Right cardiac atrium (tissue), 5 donors: ENCODE measurements around the gene OR52W1. TPM values are rescaled to one million over a fixed set of nuclear protein-coding genes. Genes with fewer than 3 reads are reported as not detected.

Experiments used
- ATAC-seq, 2 donors: fragments of 200-7000 bp; cut with Tn5 transposase; one replicate each; pipeline versions ENCODE4 v1.8.0 to v1.9.1; 2020; ENCODE audit warnings: moderate library complexity in 2 of 2, mild to moderate bottlenecking in 1 of 2
- DNase-seq, 3 donors: peaks; one replicate each; pipeline ENCODE4 v3.0.0-alpha.2; 2020
- H3K27ac ChIP-seq: one replicate; pipeline ENCODE4 v1.5.1; 2013; ENCODE audit warnings: mild to moderate bottlenecking, low read length, control low read depth, moderate library complexity
- H3K27me3 ChIP-seq: one replicate; pipeline ENCODE4 v1.6.1; 2013; ENCODE audit not compliant: control insufficient read depth, insufficient read depth
- H3K4me1 ChIP-seq: one replicate; pipeline ENCODE4 v1.6.1; 2013; ENCODE audit warnings: low read length; ENCODE audit not compliant: control insufficient read depth, insufficient read depth
- H3K4me3 ChIP-seq: one replicate; pipeline ENCODE4 v1.5.1; 2013; ENCODE audit warnings: low read length, control low read depth
- H3K9me3 ChIP-seq: one replicate; pipeline ENCODE4 v1.6.1; 2013; ENCODE audit warnings: low read length; ENCODE audit not compliant: control insufficient read depth
- WGBS: extraction: QIAGEN DNeasy Blood & Tissue Kit; methylation state at CpG from one replicate; pipeline ENCODE4 v1.1.7; 2013; 5-methylcytosine and 5-hydroxymethylcytosine counted together
- intact Hi-C, 4 donors: fragments of 100-400 bp; cut with DNase I; formaldehyde crosslinking; loops; one replicate each; pipeline versions ENCODE4 v1.11.0 to v1.14.0; 2022 to 2023
- long read RNA-seq, 4 donors: library from polyadenylated mRNA; unstranded; transcript quantifications; one replicate each; pipeline ENCODE4 v2.0.0, GENCODE V29; 2020 to 2021
- polyA plus RNA-seq: library from polyadenylated mRNA; stranded (reverse); fragments of 200-250 nt; gene quantifications from one replicate; pipeline ENCODE4 v1.2.3, GENCODE V29; 2013
- total RNA-seq, 4 donors: library from RNA; stranded (reverse); fragmentation: NEBNext Ultra II Directional; extraction: Animal tissue kit (Norgen Biotek cat#: 25700); gene quantifications; one replicate each; pipeline ENCODE4 v1.2.1, GENCODE V29; 2021
- donor health status: healthy with polysubstance abuse.
- donor health status: DM: no; HTN: yes; CAD: no.
- donor health status: DM: no; HTN: no; CAD: no.
- donor health status: DM: no; HTN: yes; CAD: no; lungs with severe emphysema.
- donor health status: DM: yes; HTN: yes; CAD: no.

OR52W1 gene, protein sequence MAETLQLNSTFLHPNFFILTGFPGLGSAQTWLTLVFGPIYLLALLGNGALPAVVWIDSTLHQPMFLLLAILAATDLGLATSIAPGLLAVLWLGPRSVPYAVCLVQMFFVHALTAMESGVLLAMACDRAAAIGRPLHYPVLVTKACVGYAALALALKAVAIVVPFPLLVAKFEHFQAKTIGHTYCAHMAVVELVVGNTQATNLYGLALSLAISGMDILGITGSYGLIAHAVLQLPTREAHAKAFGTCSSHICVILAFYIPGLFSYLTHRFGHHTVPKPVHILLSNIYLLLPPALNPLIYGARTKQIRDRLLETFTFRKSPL
- total RNA-seq (not detected), polyA plus RNA-seq (not detected)
- long read RNA-seq, donor 1 = 0 reads
- long read RNA-seq, donor 2 = 0 reads
- long read RNA-seq, donor 3 = 0 reads
- long read RNA-seq, donor 4 = 0 reads

DNA sequence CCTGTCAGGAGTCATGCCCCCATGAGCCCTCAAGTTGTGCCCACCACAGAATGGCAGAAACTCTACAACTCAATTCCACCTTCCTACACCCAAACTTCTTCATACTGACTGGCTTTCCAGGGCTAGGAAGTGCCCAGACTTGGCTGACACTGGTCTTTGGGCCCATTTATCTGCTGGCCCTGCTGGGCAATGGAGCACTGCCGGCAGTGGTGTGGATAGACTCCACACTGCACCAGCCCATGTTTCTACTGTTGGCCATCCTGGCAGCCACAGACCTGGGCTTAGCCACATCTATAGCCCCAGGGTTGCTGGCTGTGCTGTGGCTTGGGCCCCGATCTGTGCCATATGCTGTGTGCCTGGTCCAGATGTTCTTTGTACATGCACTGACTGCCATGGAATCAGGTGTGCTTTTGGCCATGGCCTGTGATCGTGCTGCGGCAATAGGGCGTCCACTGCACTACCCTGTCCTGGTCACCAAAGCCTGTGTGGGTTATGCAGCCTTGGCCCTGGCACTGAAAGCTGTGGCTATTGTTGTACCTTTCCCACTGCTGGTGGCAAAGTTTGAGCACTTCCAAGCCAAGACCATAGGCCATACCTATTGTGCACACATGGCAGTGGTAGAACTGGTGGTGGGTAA lies at the start of gene OR52W1:
TSS of gene OR52W1 (plus strand) at position 51 of the 637 bp plus-strand sequence. CDS start at position 51, 0 bp downstream.
- H3K27ac ChIP-seq = no peak within 1 kb of the TSS
- intact Hi-C loops = no loop called here
- no peak for DNase-seq
- H3K27me3 ChIP-seq = no peaks in the 10 kb centered on the region
- no peaks in the 10 kb centered on the region for H3K9me3 ChIP-seq
- no peak within 1 kb of the TSS for H3K4me3 ChIP-seq
- 96% methylated on average over 5 of the region's 5 CpGs for WGBS
- no peaks in the 10 kb centered on the region for H3K4me1 ChIP-seq
- peak in 1 of 2 donors; percentile 31 for ATAC-seq

GRCh38 chr11:6151117-6151516 lies 47.9 kb upstream of the OR52W1 start:
- Histone ChIP-seq H3K4me3 (no peak overlapping the region), H3K27me3 (no peaks in the 10 kb centered on the region), H3K27ac (no peak overlapping the region), H3K4me1 (no peaks in the 10 kb centered on the region), H3K9me3 (no peaks in the 10 kb centered on the region)
- intact Hi-C loops = no loop called here
- DNase-seq (no peak), ATAC-seq (no peak)
- WGBS = 28% methylated on average over 1 of the region's 1 CpG

- Histone ChIP-seq H3K27me3 (no peaks in the 10 kb centered on the region), H3K4me1 (no peaks in the 10 kb centered on the region), H3K9me3 (no peaks in the 10 kb centered on the region), H3K27ac (no peak overlapping the region), H3K4me3 (no peak overlapping the region)
- ATAC-seq = no peak
- DNase-seq = no peak
- 84% methylated on average over 2 of the region's 2 CpGs for WGBS
- intact Hi-C loops = no loop called here
Observed at GRCh38 chr11:6152126-6152525, 46.9 kb upstream of the OR52W1 start.

GRCh38 chr11:6156628-6157359 lies 42.2 kb upstream of the OR52W1 start:
- no peak for ATAC-seq
- 74% methylated on average over 7 of the region's 7 CpGs for WGBS
- Histone ChIP-seq H3K27ac (no peak overlapping the region), H3K4me1 (no peaks in the 10 kb centered on the region), H3K4me3 (no peak overlapping the region), H3K9me3 (peaks cover 2% of the 10 kb centered on the region), H3K27me3 (no peaks in the 10 kb centered on the region)
- DNase-seq = no peak
- intact Hi-C loops = no loop called here

GRCh38 chr11:6170226-6170625 lies 28.8 kb upstream of the OR52W1 start, which contains the start of gene OR52B2:
Gene OR52B2, minus strand, starts transcription at chr11:6170326. Its CDS starts 0 bp downstream, at chr11:6170326.
- intact Hi-C loops = no loop called here
- no peak for ATAC-seq

DNA sequence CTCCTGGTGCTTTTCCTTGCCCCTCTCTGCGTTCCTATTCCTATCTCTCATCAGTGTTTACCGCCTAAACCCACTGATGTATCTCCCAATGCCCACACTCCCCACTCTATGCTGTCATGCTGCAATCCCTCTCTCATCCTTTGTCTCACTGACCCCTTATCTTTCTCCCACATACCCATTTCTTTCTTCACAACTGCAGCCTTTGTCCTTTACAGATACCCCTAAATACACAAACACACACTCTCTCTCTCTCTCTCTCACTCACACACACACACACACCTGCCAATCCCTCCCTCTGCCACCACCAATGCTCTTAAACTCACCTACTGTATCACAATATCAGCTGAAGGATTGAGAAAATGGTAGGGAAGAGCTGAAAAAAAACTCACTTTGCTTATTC lies 23.6 kb upstream of the OR52W1 start:
- Histone ChIP-seq H3K4me3 (no peak overlapping the region), H3K4me1 (no peaks in the 10 kb centered on the region), H3K9me3 (no peaks in the 10 kb centered on the region), H3K27ac (no peak overlapping the region), H3K27me3 (no peaks in the 10 kb centered on the region)
- ATAC-seq (no peak), DNase-seq (no peak)
- 49% methylated on average over 2 of the region's 2 CpGs for WGBS
- intact Hi-C loops = no loop called here

More at GRCh38 chr11:6170226-6170625, 28.8 kb upstream of the OR52W1 start, which contains the start of gene OR52B2:
- H3K4me3 ChIP-seq = no peak within 1 kb of the TSS
- H3K27me3 ChIP-seq = no peaks in the 10 kb centered on the region
- no peak within 1 kb of the TSS for H3K27ac ChIP-seq
- H3K4me1 ChIP-seq = no peaks in the 10 kb centered on the region
- 79% methylated on average over 1 of the region's 1 CpG for WGBS
- DNase-seq = no peak
- H3K9me3 ChIP-seq = no peaks in the 10 kb centered on the region

DNA sequence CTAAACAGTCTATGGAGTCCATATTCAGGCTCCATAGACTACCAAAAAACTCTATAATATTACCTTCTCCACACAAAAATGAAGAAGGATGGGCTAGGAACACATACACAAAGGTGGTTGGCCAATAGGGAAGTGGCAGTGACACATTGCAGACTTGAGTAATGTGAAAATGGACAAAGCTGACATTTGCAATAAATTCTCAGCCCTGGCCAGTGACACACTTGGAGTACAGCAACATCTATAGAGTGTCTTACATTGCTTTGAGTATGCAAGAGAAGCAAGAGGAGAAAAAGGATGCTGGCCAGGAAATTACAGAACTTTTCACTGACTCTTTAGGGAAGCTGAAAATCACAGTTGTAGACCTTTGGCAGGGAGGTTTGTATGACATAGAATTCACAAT lies 7.3 kb upstream of the OR52W1 start:
- intact Hi-C loops = no loop called here
- ATAC-seq (peak in 1 of 2 donors; percentile 34), DNase-seq (no peak)
- Histone ChIP-seq H3K9me3 (no peaks in the 10 kb centered on the region), H3K4me1 (no peaks in the 10 kb centered on the region), H3K27ac (no peak overlapping the region), H3K4me3 (no peak overlapping the region), H3K27me3 (no peaks in the 10 kb centered on the region)

GRCh38 chr11:6194065-6194581 lies 4.9 kb upstream of the OR52W1 start:
- DNase-seq = no peak
- Histone ChIP-seq H3K27me3 (no peaks in the 10 kb centered on the region), H3K4me1 (no peaks in the 10 kb centered on the region), H3K27ac (no peak overlapping the region), H3K4me3 (no peak overlapping the region), H3K9me3 (no peaks in the 10 kb centered on the region)
- intact Hi-C loops = no loop called here
- WGBS = 63% methylated on average over 1 of the region's 1 CpG
- ATAC-seq = no peak

DNA sequence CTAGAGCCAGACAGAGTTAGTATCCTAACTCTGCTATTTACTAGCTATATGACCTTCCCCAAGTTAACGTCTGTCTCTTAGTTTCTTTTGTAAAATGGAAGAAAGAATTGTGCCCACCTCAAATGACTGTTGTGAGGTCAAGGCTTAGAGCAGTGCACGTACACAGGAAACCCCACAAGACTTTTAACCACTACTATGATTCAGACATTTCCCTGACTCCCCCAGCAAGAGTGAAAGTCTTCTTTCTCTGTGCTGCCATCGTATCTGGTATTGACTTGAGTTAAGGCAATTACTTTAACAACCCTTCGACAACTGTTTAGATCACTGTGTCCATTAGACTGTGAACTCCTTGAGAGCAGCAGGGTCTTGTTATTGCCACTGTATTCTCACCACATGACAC lies 2.6 kb upstream of the OR52W1 start:
- DNase-seq = no peak
- no peak for ATAC-seq
- intact Hi-C loops = no loop called here
- 59% methylated on average over 4 of the region's 4 CpGs for WGBS
- no peaks in the 10 kb centered on the region for H3K4me1 ChIP-seq
- H3K27ac ChIP-seq = no peak overlapping the region
- no peaks in the 10 kb centered on the region for H3K27me3 ChIP-seq
- H3K9me3 ChIP-seq = no peaks in the 10 kb centered on the region
- H3K4me3 ChIP-seq = no peak overlapping the region

GRCh38 chr11:6197466-6198200 lies 1.4 kb upstream of the OR52W1 start:
- no peak for ATAC-seq
- WGBS = 81% methylated on average over 4 of the region's 4 CpGs
- intact Hi-C loops = no loop called here

More at GRCh38 chr11:6197466-6198200, 1.4 kb upstream of the OR52W1 start:
- Histone ChIP-seq H3K4me3 (no peak overlapping the region), H3K27ac (no peak overlapping the region), H3K27me3 (no peaks in the 10 kb centered on the region), H3K9me3 (no peaks in the 10 kb centered on the region), H3K4me1 (no peaks in the 10 kb centered on the region)
- no peak for DNase-seq
